Endodermal cell (in vitro differentiated cells): ENCODE measurements around the gene CCR1. TPM values are rescaled to one million over a fixed set of nuclear protein-coding genes. Genes with fewer than 3 reads are reported as not detected.

Experiments
- DNase-seq: peaks from one replicate; pipeline ENCODE4 v3.0.0-alpha.2; 2017
- H3K27ac ChIP-seq: 2 replicates; pipeline ENCODE4 v1.5.1; 2013; ENCODE audit warnings: mild to moderate bottlenecking, low read depth, low read length, moderate library complexity
- H3K27me3 ChIP-seq: 2 replicates; pipeline ENCODE4 v1.6.1; 2013; ENCODE audit warnings: mild to moderate bottlenecking, low read length, moderate library complexity; ENCODE audit not compliant: insufficient read depth, control insufficient read depth, poor library complexity, severe bottlenecking
- H3K36me3 ChIP-seq: 2 replicates; pipeline ENCODE4 v1.7.0; 2013; ENCODE audit warnings: mild to moderate bottlenecking, low read length, moderate library complexity; ENCODE audit not compliant: control insufficient read depth, insufficient read depth
- H3K4me1 ChIP-seq: one replicate; pipeline ENCODE4 v1.7.0; 2013; ENCODE audit warnings: low read length; ENCODE audit not compliant: control insufficient read depth, insufficient read depth
- H3K4me3 ChIP-seq: 2 replicates; pipeline ENCODE4 v1.5.1; 2013; ENCODE audit warnings: mild to moderate bottlenecking, low read length, moderate library complexity
- H3K9ac ChIP-seq: 2 replicates; pipeline ENCODE4 v1.6.1; 2013; ENCODE audit warnings: mild to moderate bottlenecking, low read length, moderate library complexity; ENCODE audit not compliant: poor library complexity, severe bottlenecking; ENCODE audit errors: extremely low read depth
- H3K9me3 ChIP-seq: 2 replicates; pipeline ENCODE4 v1.6.1; 2013; ENCODE audit warnings: mild to moderate bottlenecking, low read length, moderate library complexity; ENCODE audit not compliant: control insufficient read depth
- H3K27ac Mint-ChIP-seq: 2 replicates; pipeline ENCODE4 v1.8.0; 2020; ENCODE audit warnings: mixed read lengths
- H3K27me3 Mint-ChIP-seq: 2 replicates; pipeline ENCODE4 v1.8.0; 2021; ENCODE audit warnings: mild to moderate bottlenecking, mixed read lengths; ENCODE audit not compliant: insufficient read depth
- H3K36me3 Mint-ChIP-seq: 2 replicates; pipeline ENCODE4 v1.8.0; 2020; ENCODE audit warnings: low read depth, mixed read lengths
- H3K4me1 Mint-ChIP-seq: 2 replicates; pipeline ENCODE4 v1.8.0; 2020; ENCODE audit warnings: mixed read lengths
- H3K4me3 Mint-ChIP-seq: 2 replicates; pipeline ENCODE4 v1.8.0; 2020; ENCODE audit warnings: mild to moderate bottlenecking, moderate library complexity, mixed read lengths
- H3K9me3 Mint-ChIP-seq: 2 replicates; pipeline ENCODE4 v1.8.0; 2020; ENCODE audit warnings: mild to moderate bottlenecking, mixed read lengths
- WGBS, 2 experiments: methylation state at CpG; one replicate each; pipeline versions ENCODE4 v1.1.5 to v1.1.7; 2013; ENCODE audit warnings: missing lambda C conversion rate in 2 of 2, mixed read lengths in 1 of 2; ENCODE audit not compliant: insufficient coverage in 1 of 2, insufficient read length in 1 of 2; 5-methylcytosine and 5-hydroxymethylcytosine counted together
- total RNA-seq, 2 donors: library from RNA; stranded (reverse); fragmentation: NEBNext Ultra II Directional in 1 of 2; extraction: Animal tissue kit (Norgen Biotek cat#: 25700) in 1 of 2; gene quantifications; 2 replicates in 1 of 2; 3 replicates in 1 of 2; pipeline ENCODE4 v1.2.1, GENCODE V29; 2021
- TF ChIP-seq, protein P1 (sequence below): fragments of 200-600 bp; sonication (generic); conservative IDR thresholded peaks from 2 replicates; pipeline ENCODE4 v1.5.0; 2021; ENCODE audit warnings: antibody characterized with exemption, mild to moderate bottlenecking

The CCR1 gene
- total RNA-seq, 2 donors from 2014 or later, result 0.11 TPM; not detected in 1

DNA sequence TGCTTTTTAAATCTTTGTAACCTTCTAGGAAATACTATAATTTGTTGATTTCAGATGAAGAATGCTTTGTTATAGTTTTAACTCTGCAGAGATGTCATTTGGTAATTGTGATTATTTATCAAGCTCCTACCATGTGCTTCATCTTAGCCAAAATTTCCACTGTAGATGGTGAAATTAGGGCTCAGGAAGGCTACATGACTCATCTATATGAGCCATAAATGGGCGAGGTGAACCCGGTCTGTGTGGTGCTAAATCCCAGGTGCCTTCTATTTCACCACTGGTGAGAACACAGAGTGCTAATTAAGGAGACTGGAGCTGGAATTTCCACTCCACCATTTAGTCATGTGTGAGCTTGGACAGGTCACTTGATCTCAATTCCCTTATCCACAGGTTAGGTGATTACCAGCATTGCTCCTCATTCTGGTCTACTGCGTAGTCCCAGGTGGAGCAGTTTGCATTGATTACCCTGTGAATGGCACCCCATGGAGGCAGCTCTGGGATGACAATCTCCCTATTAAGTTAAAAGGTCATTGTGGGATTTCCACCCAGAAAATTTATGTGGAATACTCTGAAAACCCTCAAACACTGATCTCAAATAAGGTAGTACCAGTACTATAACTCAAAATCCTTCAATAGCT lies 31.3 kb upstream of the CCR1 start:
- H3K4me1 Mint-ChIP-seq, result peaks cover 2% of the 10 kb centered on the region
- no peaks in the 10 kb centered on the region for H3K9me3 Mint-ChIP-seq
- no peaks in the 10 kb centered on the region for H3K27me3 ChIP-seq
- H3K4me3 Mint-ChIP-seq, result no peak overlapping the region
- no peaks in the 10 kb centered on the region for H3K4me1 ChIP-seq
- H3K36me3 ChIP-seq, result no peaks in the 10 kb centered on the region
- WGBS, 2 experiments, result 86 to 89% methylated on average over 2 to 3 of the region's 3 CpGs
- TF ChIP-seq, protein P1, sequence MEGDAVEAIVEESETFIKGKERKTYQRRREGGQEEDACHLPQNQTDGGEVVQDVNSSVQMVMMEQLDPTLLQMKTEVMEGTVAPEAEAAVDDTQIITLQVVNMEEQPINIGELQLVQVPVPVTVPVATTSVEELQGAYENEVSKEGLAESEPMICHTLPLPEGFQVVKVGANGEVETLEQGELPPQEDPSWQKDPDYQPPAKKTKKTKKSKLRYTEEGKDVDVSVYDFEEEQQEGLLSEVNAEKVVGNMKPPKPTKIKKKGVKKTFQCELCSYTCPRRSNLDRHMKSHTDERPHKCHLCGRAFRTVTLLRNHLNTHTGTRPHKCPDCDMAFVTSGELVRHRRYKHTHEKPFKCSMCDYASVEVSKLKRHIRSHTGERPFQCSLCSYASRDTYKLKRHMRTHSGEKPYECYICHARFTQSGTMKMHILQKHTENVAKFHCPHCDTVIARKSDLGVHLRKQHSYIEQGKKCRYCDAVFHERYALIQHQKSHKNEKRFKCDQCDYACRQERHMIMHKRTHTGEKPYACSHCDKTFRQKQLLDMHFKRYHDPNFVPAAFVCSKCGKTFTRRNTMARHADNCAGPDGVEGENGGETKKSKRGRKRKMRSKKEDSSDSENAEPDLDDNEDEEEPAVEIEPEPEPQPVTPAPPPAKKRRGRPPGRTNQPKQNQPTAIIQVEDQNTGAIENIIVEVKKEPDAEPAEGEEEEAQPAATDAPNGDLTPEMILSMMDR, result no peak
- H3K9me3 ChIP-seq, result no peaks in the 10 kb centered on the region
- peak; percentile 60 for DNase-seq
- H3K27ac ChIP-seq, result no peak overlapping the region
- H3K9ac ChIP-seq, result no peak overlapping the region
- H3K36me3 Mint-ChIP-seq, result no peaks in the 10 kb centered on the region
- H3K4me3 ChIP-seq, result no peak overlapping the region
- H3K27me3 Mint-ChIP-seq, result peaks cover 5% of the 10 kb centered on the region
- H3K27ac Mint-ChIP-seq, result no peak overlapping the region

DNA sequence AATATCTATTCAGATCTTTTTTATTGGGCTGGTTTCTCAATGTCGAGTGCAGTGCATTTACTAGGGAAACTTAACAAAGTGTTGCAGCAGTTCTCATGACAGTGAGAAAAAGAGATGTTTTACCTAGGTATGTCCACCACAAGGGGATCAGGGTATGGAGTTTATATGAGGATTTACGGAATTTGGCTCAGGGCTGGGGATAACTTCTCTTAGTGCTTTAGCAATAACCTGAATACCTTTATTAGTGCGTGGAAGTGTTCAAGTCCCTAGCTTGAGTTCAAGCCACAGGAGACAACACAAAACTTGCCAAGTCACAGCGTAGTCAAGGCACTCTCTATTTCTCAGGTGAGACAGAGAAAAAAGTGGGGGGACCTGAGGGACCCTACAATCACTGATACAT lies 30.3 kb upstream of the CCR1 start:
- H3K27ac ChIP-seq, result no peak overlapping the region
- H3K9me3 ChIP-seq, result no peaks in the 10 kb centered on the region
- 80 to 86% methylated on average over 3 to 4 of the region's 4 CpGs for WGBS, 2 experiments
- no peaks in the 10 kb centered on the region for H3K4me1 ChIP-seq
- no peaks in the 10 kb centered on the region for H3K36me3 ChIP-seq
- H3K27me3 Mint-ChIP-seq, result peaks cover 5% of the 10 kb centered on the region
- no peak overlapping the region for H3K9ac ChIP-seq
- no peak overlapping the region for H3K4me3 ChIP-seq
- H3K36me3 Mint-ChIP-seq, result no peaks in the 10 kb centered on the region
- H3K9me3 Mint-ChIP-seq, result no peaks in the 10 kb centered on the region
- TF ChIP-seq, protein P1, result no peak
- H3K27me3 ChIP-seq, result no peaks in the 10 kb centered on the region
- no peak overlapping the region for H3K27ac Mint-ChIP-seq
- DNase-seq, result no peak
- no peak overlapping the region for H3K4me3 Mint-ChIP-seq
- no peaks in the 10 kb centered on the region for H3K4me1 Mint-ChIP-seq

DNA sequence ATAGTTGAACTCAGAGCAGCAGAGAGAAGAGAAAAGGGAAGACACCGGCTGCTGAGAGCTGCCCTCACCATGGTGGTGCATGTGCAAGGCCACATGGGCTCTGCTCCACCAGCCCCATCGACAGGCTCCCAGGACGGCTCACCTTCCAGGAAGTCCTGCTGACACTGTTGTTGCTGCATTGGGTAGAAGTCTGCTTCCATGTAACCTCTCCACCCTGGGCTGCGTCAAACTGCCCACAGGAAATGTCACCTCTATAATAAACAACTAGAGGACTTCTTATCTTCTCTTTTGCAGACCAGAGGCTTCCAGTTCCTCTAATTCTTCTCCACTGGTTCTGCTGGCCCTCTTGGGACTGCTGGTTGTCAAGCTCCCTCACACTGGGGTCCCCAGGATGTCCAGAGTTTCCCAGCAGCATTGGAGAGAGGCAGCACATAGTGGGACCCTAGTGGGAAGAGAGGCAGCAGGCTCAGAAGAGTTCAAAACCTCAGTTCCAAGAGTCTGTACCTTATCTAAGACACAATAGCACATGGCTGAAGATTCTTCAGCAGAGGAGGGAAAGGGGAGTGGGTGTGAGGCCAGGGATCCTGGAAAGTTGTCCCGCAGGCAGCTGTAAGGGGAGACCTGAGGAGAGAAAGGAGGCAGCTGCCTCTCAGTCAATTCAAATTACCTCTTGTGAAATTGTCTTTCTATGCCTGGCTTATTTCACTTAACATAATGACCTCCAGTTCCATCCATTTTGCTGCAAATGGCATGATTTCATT lies 28.4 kb upstream of the CCR1 start:
- no peaks in the 10 kb centered on the region for H3K4me1 ChIP-seq
- H3K27ac ChIP-seq, result no peak overlapping the region
- TF ChIP-seq, protein P1, result no peak
- H3K9me3 ChIP-seq, result no peaks in the 10 kb centered on the region
- Mint-ChIP-seq H3K36me3 (no peaks in the 10 kb centered on the region), H3K27me3 (peaks cover 5% of the 10 kb centered on the region), H3K27ac (no peak overlapping the region), H3K9me3 (no peaks in the 10 kb centered on the region), H3K4me3 (no peak overlapping the region), H3K4me1 (no peaks in the 10 kb centered on the region)
- H3K36me3 ChIP-seq, result no peaks in the 10 kb centered on the region
- no peak overlapping the region for H3K4me3 ChIP-seq
- H3K27me3 ChIP-seq, result no peaks in the 10 kb centered on the region
- 87 to 93% methylated on average over 4 to 5 of the region's 5 CpGs for WGBS, 2 experiments
- H3K9ac ChIP-seq, result no peak overlapping the region
- no peak for DNase-seq
